Stimulated activated naive CD8-positive, alpha-beta T cell treated with anti-CD3 and anti-CD28 coated beads, Interleukin-15, Interleukin-2, amounts not matched to agents 100 U/mL and 50 U/mL, for 24 hours (primary cell): ENCODE results near the gene ENOX1.

ENCODE experiments used
- ATAC-seq: fragments of 150-1000 bp; cut with Tn5 transposase; one replicate; pipeline ENCODE4 v1.10.0; 2021
- DNase-seq: peaks from one replicate; pipeline ENCODE4 v3.0.0; 2021

The ENOX1 gene

GRCh38 chr13:43245374-43245964, 541.3 kb downstream of the ENOX1 start:
- ATAC-seq = no peak
- no peak for DNase-seq

- DNase-seq = no peak
- no peak for ATAC-seq
These were observed 542.3 kb downstream of the ENOX1 start for GRCh38 chr13:43244481-43244880.

- DNase-seq (no peak), ATAC-seq (no peak)
These were observed 543.1 kb downstream of the ENOX1 start for GRCh38 chr13:43243711-43244110.

- no peak for ATAC-seq
- no peak for DNase-seq
These were observed 544.7 kb downstream of the ENOX1 start for GRCh38 chr13:43242040-43242439.

GRCh38 chr13:43240278-43240677, 546.5 kb downstream of the ENOX1 start:
- no peak for DNase-seq
- no peak for ATAC-seq

GRCh38 chr13:43239275-43239840, 547.4 kb downstream of the ENOX1 start:
- DNase-seq (no peak), ATAC-seq (no peak)

GRCh38 chr13:43238341-43239083, 548.3 kb downstream of the ENOX1 start:
- no peak for DNase-seq
- peak; percentile 40 for ATAC-seq

GRCh38 chr13:43237616-43238015, 549.2 kb downstream of the ENOX1 start:
- ATAC-seq (no peak), DNase-seq (no peak)

GRCh38 chr13:43235028-43235427, 551.7 kb downstream of the ENOX1 start:
- DNase-seq (no peak), ATAC-seq (no peak)

- no peak for ATAC-seq
- no peak for DNase-seq
These were observed 553.9 kb downstream of the ENOX1 start for GRCh38 chr13:43232873-43233265.

GRCh38 chr13:43232144-43232872, 554.5 kb downstream of the ENOX1 start:
- no peak for ATAC-seq
- DNase-seq = no peak

- ATAC-seq = no peak
- no peak for DNase-seq
These were observed 555.8 kb downstream of the ENOX1 start for GRCh38 chr13:43230989-43231388.

- no peak for ATAC-seq
These were observed 557.3 kb downstream of the ENOX1 start for GRCh38 chr13:43229506-43229905.

GRCh38 chr13:43227721-43228120, 559.1 kb downstream of the ENOX1 start:
- no peak for DNase-seq
- no peak for ATAC-seq

More at GRCh38 chr13:43229506-43229905, 557.3 kb downstream of the ENOX1 start:
- no peak for DNase-seq

- no peak for DNase-seq
- no peak for ATAC-seq
These were observed 563.6 kb downstream of the ENOX1 start for GRCh38 chr13:43223216-43223615.

- ATAC-seq = no peak
- DNase-seq = no peak
These were observed 564.7 kb downstream of the ENOX1 start for GRCh38 chr13:43222086-43222485.

- DNase-seq (no peak), ATAC-seq (no peak)
These were observed 565.2 kb downstream of the ENOX1 start for GRCh38 chr13:43221611-43222010.

- DNase-seq (no peak), ATAC-seq (no peak)
These were observed 565.7 kb downstream of the ENOX1 start for GRCh38 chr13:43220873-43221595.

- no peak for DNase-seq
- ATAC-seq = no peak
These were observed 572.6 kb downstream of the ENOX1 start for GRCh38 chr13:43214124-43214523.

GRCh38 chr13:43206838-43207237, 579.9 kb downstream of the ENOX1 start:
- DNase-seq (no peak), ATAC-seq (no peak)

GRCh38 chr13:43205416-43205815, 581.4 kb downstream of the ENOX1 start:
- DNase-seq = no peak
- no peak for ATAC-seq

GRCh38 chr13:43204591-43204990, 582.2 kb downstream of the ENOX1 start:
- no peak for DNase-seq
- no peak for ATAC-seq
